ENCODE measurements around the gene PIP5K1B.

DNA sequence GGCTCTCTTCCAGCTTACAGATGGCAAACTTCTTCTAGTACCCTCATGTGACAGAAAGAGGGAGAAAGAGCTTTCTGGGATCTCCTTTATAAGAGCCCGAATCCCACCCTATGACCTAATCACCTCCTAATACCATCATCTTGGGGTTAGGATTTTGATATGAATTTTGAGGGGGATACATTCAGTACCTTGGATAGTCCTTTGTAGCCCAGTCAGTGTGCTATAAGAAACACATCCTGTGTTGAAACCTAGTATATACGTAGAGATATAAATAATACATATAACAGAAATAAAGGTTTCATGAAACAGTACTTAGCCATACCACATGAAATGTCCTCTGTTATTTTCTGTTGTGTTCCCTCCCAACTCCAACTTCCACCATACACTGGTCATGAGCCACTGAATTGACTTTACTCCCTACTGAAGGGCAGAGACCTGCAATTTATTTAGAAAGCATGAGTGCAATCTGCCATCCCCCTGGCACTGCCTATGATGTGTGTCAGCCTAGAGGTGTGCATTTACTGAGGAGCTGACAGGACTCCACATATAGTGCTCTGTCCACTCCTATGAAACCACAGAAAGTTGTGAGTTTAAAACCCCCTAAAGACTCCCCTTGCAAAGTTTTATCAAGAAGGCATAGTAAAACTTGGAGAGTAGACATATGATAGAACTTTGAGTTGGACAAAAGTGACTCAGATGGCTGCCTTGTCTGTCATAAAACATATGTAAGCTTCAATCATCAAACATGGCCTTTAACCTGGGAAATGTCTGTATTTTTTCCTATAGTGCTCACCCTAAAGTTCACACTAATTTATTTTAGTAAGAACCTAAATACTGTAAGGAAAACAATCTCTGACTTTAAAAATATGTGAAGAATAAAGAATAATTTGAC, 12.8 kb downstream of the PIP5K1B start:
- TF ChIP-seq POLR2A (IDR thresholded peaks at IDR 0.05) (no peak), CTCF (IDR thresholded peaks at IDR 0.05) (no peak), POLR2AphosphoS5 (IDR thresholded peaks at IDR 0.05) (no peak), EP300 (IDR thresholded peaks at IDR 0.05) (no peak)

All from sigmoid colon (tissue), 4 donors.